NCI-H2107 (cell line): Measurements from ENCODE around the gene OR10H5.
A peak's percentile ranks its signal among the peaks of the same experiment; 100 is the strongest.
"Not testable (repeated sequence)": the region's sequence is repeated elsewhere in the genome, so short reads cannot be mapped to it uniquely, and the experiment has no call there.

Experiments used
- DNase-seq: peaks from one replicate; lab custom pipeline; 2025; lab: John Stamatoyannopoulos, UW

The OR10H5 gene

DNA sequence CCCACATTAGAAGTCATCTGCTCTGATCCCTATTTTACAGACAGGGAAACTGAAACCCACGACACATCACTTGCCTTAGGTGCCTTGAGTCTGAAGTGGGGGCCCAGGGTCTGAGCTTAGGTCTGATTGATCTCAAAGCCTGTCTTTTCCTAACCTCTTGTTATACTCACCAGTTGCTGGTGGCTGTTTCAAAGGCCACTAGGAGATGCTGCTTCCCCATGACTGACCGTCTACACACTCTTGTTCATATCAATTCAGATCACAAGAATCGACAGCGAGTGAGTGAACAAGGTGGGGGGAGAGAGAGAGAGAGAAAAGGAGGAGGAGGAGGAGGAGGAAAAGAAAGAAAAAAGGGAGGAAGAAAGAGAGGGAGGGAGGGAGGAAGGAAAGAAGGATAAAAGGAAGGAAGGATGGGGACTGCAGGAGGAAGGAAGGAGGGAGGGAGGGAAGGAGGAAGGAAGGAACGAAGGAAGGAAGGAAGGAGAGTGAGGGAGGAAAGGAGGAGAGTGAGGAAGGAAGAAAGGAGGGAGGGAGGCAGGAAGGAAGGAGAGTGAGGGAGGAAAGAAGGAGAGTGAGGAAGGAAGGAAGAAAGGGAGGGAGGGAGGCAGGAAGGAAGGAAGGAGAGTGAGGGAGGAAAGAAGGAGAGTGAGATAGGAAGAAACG lies 24.7 kb downstream of the OR10H5 start:
- DNase-seq = no peak

DNA sequence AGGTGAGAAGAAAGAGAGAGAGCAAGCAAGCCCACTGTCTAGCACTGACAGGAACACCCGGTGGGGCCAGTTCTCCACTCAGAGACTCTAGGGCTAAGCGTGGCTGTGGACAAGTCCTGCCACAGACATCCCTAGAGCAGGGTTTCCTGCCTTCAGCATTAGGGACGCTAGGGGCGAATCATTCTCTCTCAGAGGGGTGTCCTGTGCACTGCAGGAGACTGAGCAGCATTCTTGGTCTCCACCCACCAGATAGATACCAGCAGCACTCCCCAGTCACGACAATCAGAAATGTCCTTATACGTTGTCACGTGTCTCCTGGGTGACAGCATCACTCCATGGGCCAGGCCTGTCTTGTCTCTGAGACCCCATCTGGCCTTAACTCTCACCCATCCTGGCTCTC lies 26.5 kb downstream of the OR10H5 start:
- DNase-seq = no peak

DNA sequence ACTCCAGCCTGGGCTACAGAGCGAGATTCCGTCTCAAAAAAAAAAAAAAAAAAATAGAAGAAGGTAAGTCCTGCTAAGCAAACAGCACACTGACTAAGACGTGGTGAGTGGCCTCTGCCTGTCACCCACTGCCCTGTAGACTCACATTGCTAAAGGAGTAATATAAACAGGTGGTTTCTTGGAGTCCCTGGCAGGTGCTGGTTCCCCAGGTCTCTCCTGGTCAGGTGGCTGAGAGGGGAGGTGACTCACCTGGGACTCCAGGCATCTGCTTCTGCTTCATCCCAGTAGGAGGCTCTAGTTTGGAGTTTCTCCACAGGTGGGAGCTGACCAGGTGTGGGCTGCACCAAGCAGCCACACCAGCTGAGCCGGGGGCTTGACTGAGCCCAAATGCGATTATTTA lies 27.8 kb downstream of the OR10H5 start, which contains the start of gene OR10H1:
Gene OR10H1, minus strand, starts transcription at position 359 of the 400 bp plus-strand sequence. CDS start 7,627 bp downstream, outside the sequence.
- no peak for DNase-seq

DNA sequence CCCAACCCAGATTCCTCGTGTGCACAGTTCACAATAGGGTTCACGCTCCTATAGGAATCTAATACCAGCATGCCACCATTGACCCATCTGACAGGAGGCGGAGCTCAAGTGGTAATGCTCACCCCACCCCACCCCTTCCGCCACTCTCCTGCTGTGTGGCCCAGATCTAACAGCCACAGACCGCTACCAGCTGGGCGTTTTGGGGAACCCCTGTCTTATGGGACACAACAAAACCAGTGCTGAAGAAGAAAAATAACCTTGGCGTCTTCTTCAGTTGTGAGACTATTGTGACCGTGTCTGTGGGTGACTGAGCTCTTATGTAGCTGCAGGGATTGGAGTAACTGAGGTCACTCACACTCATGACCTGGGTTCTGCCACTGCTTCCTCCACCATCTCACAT lies 33.2 kb downstream of the OR10H5 start:
- DNase-seq = no peak

DNA sequence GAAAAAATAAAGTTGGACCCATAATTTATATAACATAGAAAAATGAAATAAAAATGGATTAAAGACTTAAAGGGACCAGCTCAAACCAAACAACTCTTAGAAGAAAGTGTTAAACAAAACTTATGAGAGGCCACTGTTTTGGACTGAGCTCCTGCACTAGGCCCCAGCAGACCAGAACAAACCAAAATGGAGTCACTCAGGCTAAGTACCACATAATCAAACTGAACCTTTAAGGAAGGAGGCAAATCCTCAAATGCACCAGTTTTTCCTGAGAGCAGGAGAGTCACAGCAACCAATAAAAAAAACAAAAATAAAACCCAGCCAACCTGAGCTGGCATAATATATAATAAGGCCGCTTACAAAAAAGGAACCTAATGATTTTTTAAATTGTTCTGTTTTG lies 38.3 kb downstream of the OR10H5 start:
- no peak for DNase-seq

DNA sequence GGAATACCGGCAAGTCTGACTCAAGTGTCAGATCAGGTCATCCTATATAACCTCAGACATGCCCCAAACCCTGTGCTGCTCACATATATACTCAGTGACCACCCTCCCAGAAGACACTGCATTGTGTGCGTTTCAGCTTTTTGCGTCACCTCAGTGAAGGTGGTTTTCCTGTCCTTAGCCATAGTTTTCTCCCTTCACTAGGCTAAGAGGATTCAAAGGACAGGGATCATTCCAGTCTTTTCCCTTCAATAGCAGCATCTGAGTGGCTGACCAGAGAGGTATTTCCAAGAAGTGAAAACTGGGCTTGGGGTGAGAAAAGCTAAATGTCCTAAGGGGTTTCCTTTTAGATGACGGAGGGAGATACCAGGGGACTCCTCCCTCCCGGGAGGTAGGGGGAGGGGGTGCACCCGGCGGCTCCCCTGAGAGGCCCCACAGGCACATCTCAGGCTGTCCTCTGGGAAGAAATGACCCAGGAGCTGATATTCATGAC lies 40.7 kb downstream of the OR10H5 start:
- no peak for DNase-seq

DNA sequence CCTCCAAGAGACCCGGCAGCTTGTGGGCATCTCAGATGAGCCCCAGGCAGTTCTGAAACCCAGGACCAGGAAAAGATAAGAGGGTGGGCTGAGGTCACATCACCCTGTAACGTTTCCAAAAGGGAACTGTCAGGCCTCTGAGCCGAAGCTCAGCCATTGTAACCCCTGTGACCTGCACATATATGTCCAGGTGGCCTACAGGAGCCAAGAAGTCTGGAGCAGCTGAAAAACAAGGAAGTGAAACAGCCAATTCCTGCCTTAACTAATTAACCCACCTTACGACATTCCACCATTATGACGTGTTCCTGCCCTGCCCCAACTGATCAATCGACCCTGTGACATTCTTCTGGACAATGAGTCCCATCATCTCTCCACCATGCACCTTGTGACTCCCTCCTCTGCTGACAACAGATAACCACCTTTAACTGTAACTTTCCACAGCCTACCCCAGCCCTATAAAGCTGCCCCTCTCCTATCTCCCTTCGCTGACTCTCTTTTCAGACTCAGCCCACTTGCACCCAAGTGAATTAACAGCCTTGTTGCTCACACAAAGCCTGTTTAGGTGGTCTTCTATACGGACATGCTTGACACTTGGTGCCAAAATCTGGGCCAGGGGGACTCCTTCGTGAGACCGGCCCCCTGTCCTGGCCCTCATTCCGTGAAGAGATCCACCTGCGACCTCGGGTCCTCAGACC lies 41.3 kb downstream of the OR10H5 start:
- not testable (repeated sequence) for DNase-seq

DNA sequence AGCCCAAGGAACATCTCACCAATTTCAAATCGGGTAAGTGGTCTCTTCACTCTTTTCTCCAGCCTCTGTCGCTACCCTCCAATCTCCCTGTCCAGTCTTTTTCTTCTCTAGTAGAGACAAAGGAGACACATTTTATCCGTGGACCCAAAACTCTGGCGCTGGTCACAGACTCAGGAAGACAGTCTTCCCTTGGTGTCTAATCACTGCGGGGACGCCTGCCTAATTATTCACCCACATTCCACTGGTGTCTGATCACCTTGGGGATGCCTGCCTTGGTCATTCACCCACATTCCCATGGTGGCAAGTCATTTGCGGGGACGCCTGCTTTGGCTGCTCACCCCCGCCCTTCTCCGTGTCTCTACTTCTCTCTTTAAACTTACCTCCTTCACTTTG lies 41.8 kb downstream of the OR10H5 start:
- DNase-seq = no peak

DNA sequence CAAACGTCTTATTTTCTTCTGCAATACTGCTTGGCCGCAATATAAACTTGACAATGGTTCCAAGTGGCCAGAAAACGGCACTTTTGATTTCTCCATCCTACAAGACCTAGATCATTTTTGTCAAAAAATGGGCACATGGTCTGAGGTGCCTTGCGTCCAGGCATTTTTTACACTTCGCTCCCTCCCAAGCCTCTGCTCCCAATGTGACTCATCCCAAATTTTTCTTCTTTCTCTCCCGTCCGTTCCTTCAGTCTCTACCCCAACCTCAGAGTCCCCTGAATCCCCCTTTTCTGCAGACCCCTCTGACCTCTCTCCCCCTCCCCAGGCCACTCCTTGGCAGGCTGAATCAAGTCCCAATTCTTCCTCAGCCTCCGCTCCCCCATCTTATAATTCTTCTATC lies 42.3 kb downstream of the OR10H5 start:
- DNase-seq = no peak

DNA sequence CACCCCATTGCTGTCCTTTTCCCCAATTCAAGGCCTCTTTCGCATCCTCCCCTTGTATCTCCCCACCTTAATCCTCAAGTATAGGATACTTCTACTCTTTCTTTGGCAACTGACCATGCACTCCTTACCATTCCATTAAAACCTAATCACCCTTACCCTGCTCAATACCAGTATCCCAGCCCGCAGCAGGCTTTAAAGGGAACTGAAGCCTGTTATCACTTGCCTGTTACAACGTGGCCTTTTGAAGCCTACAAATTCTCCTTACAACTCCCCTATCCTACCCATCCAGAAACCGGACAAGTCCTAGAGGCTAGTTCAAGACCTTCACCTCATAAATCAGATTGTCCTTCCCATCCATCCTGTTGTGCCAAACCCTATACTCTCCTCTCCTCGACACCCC lies 44.2 kb downstream of the OR10H5 start:
- no peak for DNase-seq

DNA sequence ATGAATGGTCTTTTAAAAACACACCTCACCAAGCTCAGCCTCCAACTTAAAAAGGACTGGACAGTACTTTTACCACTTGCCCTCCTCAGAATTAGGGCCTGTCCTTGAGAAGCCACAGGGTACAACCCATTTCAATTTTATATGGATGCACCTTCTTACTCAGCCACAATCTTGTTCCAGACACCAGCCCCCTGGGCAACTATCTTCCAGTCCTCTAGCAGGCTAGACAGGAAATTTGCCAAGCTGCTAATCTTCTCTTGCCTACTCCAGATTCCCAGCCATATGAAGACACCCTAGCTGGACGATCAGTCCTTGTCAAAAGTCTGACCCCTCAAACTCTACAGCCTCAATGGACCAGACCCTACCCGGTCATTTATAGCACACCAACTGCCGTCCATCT lies 46.8 kb downstream of the OR10H5 start:
- not testable (repeated sequence) for DNase-seq

DNA sequence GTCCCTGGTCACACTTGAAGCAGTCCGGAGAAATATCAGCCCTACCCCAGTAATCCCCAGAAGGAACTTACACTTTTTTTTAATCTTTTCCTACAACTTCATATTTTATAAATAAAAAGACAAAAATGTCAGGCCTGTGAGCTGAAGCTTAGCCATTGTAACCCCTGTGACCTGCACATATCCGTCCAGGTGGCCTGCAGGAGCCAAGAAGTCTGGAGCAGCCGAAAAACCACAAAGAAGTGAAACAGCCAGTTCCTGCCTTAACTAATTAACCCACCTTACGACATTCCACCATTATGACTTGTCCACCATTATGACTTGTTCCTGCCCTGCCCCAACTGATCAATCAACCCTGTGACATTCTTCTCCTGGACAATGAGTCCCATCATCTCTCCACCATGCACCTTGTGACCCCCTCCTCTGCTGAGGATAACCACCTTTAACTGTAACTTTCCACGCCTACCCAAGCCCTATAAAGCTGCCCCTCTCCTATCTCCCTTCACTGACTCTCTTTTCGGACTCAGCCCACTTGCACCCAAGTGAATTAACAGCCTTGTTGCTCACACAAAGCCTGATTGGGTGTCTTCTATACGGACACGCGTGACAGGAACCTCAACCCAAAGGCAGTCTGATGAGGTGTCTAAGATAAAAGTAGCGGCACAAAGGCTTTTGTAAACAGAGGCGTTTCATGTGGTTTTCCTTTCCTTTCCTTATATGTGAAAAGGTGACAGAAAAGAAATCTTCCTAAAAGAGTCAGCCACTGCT lies 48.3 kb downstream of the OR10H5 start:
- DNase-seq = not testable (repeated sequence)

DNA sequence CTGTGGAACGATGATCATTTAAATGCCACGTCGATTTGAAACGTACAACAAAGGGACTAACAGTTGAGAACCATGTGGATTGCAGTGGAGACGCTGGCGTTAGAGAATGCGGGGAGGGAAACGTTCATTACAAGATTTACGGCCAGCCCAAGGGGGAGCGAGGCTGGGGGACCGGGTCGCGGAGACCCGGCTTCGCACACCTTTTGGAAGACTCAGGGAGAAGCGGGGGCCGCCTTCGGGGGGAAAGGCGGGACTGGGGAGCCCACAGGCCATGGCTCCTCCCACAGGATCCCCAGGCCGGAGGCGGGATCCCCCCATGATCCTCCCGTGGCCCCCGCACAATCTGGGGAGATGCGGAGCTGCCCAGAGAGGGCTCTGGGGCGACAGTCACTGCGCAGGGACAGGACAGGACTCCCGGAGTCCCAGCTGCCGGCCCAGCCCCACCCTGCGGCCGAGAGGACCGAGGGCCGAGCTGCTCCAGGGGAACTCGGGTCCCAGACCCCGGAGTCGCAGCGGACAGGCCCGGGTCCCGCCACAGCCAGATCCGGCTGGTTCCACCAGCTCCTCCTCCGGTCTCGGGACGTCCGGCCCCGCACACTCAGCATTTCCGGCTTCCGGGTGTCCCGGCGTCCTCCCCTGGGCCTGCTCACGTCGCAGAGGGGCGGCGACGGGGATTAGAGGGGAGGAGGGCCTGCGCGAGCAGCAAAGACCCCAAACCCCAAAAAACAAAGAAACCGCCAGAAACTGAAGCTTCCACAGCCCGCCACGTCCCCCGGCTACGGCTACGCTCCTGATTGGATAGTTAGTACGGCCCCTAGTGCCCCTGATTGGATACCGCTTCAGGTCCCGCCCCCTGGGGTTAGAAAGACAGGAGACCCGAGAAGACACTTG lies 49.1 kb downstream of the OR10H5 start:
- peak; percentile 60 for DNase-seq

DNA sequence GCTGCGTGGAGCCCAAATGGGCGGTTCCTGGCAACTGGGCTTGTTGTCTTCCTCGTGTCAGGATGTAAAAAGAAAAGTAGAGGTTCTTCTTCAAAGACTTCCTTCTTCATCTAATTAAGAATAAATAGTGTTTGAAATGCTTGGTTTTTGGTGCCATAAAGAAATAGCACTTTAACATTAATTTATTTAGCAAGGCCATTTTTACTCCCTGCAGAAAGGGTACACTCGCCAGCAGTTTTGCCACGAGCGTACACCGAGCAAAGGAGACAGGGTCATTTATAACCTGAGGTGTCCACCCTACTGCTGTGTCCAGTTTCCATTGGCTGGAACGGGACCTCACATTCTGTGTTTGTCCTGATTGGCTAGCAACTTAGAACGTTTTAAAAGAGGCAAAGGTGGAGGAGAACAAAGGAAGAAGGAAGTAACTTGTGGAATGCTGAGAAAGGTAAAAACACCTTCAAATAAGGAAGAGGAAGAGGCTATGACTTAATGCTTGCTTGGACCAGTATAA lies 49.8 kb downstream of the OR10H5 start:
- DNase-seq = no peak

DNA sequence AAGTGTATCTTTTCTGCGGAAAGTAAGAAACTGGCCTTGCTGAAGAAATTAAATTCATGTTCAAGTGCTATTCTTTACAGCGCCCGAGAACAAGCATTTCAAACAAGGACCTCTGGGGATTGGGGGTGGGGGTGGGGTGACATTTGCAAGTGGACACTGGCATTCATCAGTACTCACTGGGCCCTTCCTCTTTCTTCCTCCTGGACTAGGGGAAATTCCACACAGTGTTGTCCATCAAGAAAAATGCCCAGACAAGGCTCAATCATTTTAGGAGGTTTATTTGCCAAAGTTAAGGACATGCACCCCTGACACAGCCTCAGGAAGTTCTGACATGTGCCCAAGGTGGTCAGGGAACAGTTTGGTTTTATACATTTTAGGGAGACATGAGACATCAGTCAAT lies 50.9 kb downstream of the OR10H5 start:
- DNase-seq = no peak

DNA sequence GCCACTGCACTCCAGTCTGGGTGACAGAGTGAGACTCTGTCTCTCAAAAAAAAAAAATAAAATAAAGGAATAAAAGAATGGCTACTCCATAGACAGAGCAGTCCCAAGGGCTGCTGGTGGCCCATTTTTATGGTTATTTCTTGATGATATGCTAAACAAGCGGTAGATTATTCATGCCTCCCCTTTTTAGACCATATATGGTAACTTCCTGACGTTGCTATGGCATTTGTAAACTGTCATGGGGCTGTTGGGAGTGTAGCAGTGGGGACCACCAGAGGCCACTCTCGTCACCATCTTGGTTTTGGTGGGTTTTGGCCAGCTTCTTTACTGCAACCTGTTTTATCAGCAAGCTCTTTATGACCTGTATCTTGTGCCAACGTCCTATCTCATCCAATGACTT lies 52.4 kb downstream of the OR10H5 start:
- DNase-seq = not testable (repeated sequence)

DNA sequence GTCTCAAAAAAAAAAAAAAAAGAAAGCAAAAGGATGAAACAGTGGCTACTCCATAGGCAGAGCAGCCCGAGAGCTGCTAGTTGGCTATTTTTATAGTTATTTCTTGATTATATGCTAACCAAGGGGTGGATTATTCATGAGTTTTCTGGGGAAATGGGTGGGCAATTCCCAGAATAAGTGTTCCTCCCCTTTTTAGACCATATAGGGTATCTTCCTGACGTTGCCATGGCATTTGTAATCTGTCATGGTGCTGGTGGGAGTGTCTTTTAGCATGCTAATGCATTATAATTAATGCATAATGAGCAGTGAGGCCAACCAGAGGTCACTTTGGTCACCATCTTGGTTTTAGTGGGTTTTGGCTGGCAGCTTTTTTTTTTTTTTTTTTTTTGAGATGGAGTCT lies 53.4 kb downstream of the OR10H5 start:
- no peak for DNase-seq

DNA sequence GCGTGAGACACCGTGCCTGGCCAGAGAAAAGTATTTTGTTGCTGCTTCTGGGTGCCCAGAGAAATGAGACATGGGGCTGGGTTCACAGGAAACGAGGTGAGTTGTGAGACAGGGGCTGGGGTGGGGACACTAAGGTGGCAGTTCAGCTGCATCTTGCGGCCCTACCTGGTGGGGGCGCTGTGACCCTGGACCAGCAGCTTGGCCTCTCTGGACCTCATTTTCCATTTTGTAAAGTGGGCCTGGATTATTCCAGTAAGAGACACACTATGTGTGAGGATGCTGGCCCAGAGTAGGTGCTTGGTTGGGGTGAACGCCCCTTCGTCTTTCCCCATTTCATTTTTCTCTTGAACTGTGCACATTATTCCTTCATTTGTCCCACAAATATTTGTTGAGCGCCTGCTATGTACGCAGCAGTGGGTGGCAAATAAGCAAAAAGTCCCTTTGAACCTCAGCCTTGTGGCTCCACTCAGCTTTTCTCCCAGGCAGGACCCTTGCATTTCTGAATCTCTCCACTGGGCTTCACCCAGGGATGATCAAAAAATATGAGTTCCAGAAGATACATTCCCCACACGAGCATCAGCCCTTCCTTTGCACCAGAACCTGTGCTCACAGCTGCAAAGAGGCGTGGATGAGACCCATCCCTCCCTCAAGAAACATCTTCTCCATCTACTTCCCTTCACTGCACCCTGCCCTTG lies 54.6 kb downstream of the OR10H5 start:
- DNase-seq = no peak

DNA sequence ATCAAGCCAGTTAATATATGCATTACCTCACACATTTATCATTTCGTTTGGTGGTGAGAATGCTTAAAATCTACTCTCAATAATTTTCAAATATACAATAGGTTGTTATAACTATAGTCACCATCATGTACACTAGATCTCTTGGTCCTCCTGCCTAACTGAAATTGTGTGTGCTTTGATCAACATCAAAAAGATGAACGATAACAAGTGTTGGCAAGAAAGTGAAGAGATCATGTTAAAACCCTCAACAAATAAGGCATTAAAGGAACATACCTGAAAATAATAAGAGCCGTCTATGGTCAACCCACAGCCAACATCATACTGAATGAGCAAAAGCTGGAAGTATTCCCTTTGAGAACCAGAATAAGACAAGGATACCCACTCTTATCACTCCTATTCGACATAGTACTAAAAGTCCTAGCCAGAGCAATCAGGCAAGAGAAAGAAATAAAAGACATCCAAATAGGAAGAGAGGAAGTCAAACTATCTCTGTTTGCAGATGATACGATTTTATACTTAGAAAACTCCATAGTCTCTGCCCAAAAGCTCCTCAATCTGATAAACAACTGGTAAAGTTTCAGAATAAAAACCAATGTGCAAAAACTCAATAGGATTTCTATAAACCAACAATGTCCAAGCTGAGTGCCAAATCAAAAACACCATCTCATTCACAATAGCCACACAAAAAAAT lies 55.9 kb downstream of the OR10H5 start:
- DNase-seq = no peak

DNA sequence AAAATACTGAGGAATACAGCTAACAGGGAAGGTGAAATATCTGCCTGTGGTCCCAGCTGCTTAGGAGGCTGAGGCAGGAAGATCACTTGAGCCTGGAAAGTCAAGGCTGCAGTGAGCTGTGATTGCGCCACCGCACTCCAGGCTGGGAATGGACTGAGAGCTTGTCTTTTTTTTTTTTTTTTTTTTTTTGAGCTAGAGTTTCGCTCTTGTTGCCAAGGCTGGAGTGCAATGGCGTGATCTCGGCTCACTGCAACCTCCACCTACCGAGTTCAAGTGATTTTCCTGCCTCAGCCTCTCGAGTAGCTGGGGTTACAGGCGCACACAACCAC lies 56.4 kb downstream of the OR10H5 start:
- not testable (repeated sequence) for DNase-seq

DNA sequence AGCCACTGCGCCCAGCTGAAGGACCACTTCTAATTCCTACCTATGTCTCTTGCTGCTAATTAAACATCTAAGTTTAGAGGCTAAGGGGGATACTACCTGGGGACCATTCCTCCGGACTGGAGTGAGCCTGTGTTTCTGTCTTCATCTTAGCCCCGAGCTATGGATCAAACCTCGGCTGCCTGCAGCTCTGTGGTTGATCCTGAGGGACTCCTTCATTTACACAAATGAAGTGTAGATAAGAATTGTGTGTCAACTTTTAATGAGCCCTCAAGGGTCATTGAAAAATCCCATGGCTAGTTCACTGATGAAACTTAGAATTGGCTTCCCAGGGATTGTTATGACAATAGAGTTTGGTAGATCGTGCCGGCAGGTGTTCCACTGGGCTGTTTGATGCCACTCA lies 59.5 kb downstream of the OR10H5 start:
- DNase-seq = no peak
